Osteoblast (primary cell): Measurements from ENCODE around the gene RGS17. TPM values are rescaled to one million over a fixed set of nuclear protein-coding genes. Genes with fewer than 3 reads are reported as not detected.

ENCODE experiments used
- DNase-seq: peaks from one replicate; pipeline ENCODE4 v3.0.0; 2011; ENCODE audit warnings: low spot score, mixed read lengths; ENCODE audit not compliant: insufficient read length; ENCODE audit errors: missing footprints
- H2AFZ ChIP-seq: 2 replicates; pipeline ENCODE4 v1.6.0; 2011; ENCODE audit warnings: mild to moderate bottlenecking, low read length
- H3K27ac ChIP-seq: 2 replicates; pipeline ENCODE4 v1.5.1; 2011; ENCODE audit warnings: mild to moderate bottlenecking, low read depth, low read length, moderate library complexity
- H3K27me3 ChIP-seq: 2 replicates; pipeline ENCODE4 v1.6.0; 2012; ENCODE audit warnings: mild to moderate bottlenecking, control low read depth, inconsistent platforms, low read length, moderate library complexity; ENCODE audit not compliant: insufficient read depth
- H3K36me3 ChIP-seq: 2 replicates; pipeline ENCODE4 v1.5.1; 2011; ENCODE audit warnings: mild to moderate bottlenecking, low read length, control low read depth, moderate library complexity; ENCODE audit not compliant: insufficient read depth
- H3K4me1 ChIP-seq: 2 replicates; pipeline ENCODE4 v1.5.1; 2011; ENCODE audit warnings: mild to moderate bottlenecking, low read length, control low read depth, moderate library complexity; ENCODE audit not compliant: insufficient read depth
- H3K4me2 ChIP-seq: 2 replicates; pipeline ENCODE4 v1.6.0; 2011; ENCODE audit warnings: mild to moderate bottlenecking, low read length; ENCODE audit not compliant: insufficient read depth
- H3K4me3 ChIP-seq: fragments of 200-600 bp; sonication (generic); 3 replicates; pipeline ENCODE4 v1.5.1; 2012; ENCODE audit warnings: mild to moderate bottlenecking, low read length, inconsistent platforms; ENCODE audit not compliant: insufficient read depth
- H3K79me2 ChIP-seq: 2 replicates; pipeline ENCODE4 v1.6.0; 2012; ENCODE audit warnings: mild to moderate bottlenecking, low read length, control low read depth, inconsistent platforms; ENCODE audit not compliant: insufficient read depth
- H3K9me3 ChIP-seq: 2 replicates; pipeline ENCODE4 v1.5.1; 2011; ENCODE audit warnings: low read depth, low read length, control low read depth
- H4K20me1 ChIP-seq: 2 replicates; pipeline ENCODE4 v1.6.0; 2012; ENCODE audit warnings: mild to moderate bottlenecking, low read length, control low read depth; ENCODE audit not compliant: insufficient read depth
- total RNA-seq: library from RNA; depleted of rRNA; stranded (reverse); fragments of >200 nt; gene quantifications from 2 replicates; pipeline ENCODE4 v1.2.3, GENCODE V29; 2012
- TF ChIP-seq, protein P1 (sequence below): IDR thresholded peaks from 2 replicates; pipeline ENCODE4 v1.5.1; 2011; ENCODE audit warnings: mild to moderate bottlenecking, low read depth, low read length, moderate library complexity; ENCODE audit errors: extremely low read depth

The RGS17 gene
- total RNA-seq, 1 donor = 1.4 TPM

- Histone ChIP-seq H2AFZ (no peak overlapping the region), H4K20me1 (no peaks in the 10 kb centered on the region), H3K4me1 (peaks cover 9% of the 10 kb centered on the region), H3K4me3 (no peak overlapping the region), H3K27ac (no peak overlapping the region), H3K36me3 (no peaks in the 10 kb centered on the region), H3K4me2 (no peak overlapping the region), H3K79me2 (no peaks in the 10 kb centered on the region), H3K9me3 (no peaks in the 10 kb centered on the region), H3K27me3 (no peaks in the 10 kb centered on the region)
- no peak for DNase-seq
- TF ChIP-seq, protein P1, sequence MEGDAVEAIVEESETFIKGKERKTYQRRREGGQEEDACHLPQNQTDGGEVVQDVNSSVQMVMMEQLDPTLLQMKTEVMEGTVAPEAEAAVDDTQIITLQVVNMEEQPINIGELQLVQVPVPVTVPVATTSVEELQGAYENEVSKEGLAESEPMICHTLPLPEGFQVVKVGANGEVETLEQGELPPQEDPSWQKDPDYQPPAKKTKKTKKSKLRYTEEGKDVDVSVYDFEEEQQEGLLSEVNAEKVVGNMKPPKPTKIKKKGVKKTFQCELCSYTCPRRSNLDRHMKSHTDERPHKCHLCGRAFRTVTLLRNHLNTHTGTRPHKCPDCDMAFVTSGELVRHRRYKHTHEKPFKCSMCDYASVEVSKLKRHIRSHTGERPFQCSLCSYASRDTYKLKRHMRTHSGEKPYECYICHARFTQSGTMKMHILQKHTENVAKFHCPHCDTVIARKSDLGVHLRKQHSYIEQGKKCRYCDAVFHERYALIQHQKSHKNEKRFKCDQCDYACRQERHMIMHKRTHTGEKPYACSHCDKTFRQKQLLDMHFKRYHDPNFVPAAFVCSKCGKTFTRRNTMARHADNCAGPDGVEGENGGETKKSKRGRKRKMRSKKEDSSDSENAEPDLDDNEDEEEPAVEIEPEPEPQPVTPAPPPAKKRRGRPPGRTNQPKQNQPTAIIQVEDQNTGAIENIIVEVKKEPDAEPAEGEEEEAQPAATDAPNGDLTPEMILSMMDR = no peak
Observed at GRCh38 chr6:153081914-153082313, 49.2 kb downstream of the RGS17 start.

DNA sequence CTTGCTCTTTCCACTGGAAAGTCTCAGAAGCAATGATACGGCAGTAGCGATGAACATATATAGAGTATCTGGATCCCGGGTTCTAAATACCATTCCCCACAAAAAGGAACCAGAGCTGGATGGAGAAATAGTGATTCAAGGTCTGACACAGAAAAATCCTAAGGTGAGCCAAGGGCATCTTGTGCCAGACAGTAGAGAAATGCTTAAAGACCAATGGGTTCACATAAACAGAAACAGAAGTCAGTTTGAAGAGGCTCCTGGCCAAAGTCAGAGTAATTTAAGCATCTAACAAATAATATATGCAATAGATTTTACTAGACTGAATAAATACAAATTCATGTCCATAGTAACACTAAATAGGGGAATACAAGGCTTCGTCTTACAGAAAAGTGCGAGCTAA lies 54.7 kb downstream of the RGS17 start:
- no peaks in the 10 kb centered on the region for H3K79me2 ChIP-seq
- H3K27ac ChIP-seq = no peak overlapping the region
- H3K36me3 ChIP-seq = no peaks in the 10 kb centered on the region
- TF ChIP-seq, protein P1 = no peak
- H2AFZ ChIP-seq = no peak overlapping the region
- no peaks in the 10 kb centered on the region for H3K27me3 ChIP-seq
- no peaks in the 10 kb centered on the region for H4K20me1 ChIP-seq
- DNase-seq = no peak
- no peak overlapping the region for H3K4me3 ChIP-seq
- no peaks in the 10 kb centered on the region for H3K9me3 ChIP-seq
- H3K4me2 ChIP-seq = no peak overlapping the region
- no peaks in the 10 kb centered on the region for H3K4me1 ChIP-seq

DNA sequence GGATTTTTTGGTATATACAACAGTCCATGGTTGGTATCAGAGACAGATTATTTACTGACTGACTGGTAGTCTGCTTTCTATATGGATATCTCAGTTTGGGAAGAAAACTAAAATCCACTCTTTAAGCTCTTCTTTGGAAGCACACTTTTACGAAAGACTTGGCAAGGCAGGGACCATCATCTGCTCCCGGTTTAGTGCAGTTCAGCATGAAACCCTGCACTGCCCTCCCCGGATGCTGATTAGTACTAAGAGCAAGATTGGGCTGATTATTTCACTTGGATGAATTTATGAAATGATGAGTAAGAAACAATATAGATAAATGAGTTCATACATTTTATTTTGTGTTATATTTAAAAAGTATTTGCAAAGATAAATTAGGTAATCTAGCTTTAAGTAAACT lies 56.3 kb downstream of the RGS17 start:
- no peak for DNase-seq

DNA sequence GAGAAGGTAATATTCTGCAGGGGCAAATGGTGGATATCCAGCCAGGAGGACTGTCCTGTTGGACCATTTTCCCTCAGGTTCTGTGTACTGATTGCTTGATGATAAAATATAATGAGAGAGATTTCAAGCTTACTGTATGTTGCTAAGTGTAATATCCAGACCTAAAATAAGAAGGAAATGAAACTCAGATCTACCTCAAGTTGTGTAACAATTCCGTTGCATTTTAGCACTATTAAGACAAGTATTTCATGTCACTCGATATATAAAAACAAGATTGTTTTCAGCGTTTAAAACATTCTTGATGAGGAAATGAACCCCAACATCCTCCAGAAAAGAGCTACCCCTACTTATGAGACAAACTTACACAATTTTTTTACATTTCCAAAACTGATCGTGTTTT lies 57.2 kb downstream of the RGS17 start:
- H3K4me2 ChIP-seq = no peak overlapping the region
- DNase-seq = no peak

More for the DNA sequence above, 56.3 kb downstream of the RGS17 start:
- H3K79me2 ChIP-seq = no peaks in the 10 kb centered on the region
- no peak overlapping the region for H2AFZ ChIP-seq
- H3K4me1 ChIP-seq = no peaks in the 10 kb centered on the region
- TF ChIP-seq, protein P1 = no peak
- no peaks in the 10 kb centered on the region for H3K27me3 ChIP-seq
- no peak overlapping the region for H3K4me3 ChIP-seq
- no peak overlapping the region for H3K27ac ChIP-seq
- no peaks in the 10 kb centered on the region for H3K9me3 ChIP-seq
- no peaks in the 10 kb centered on the region for H3K36me3 ChIP-seq
- no peaks in the 10 kb centered on the region for H4K20me1 ChIP-seq
- H3K4me2 ChIP-seq = no peak overlapping the region

More for the DNA sequence above, 57.2 kb downstream of the RGS17 start:
- TF ChIP-seq, protein P1 = no peak
- H3K4me1 ChIP-seq = no peaks in the 10 kb centered on the region
- H3K79me2 ChIP-seq = no peaks in the 10 kb centered on the region
- no peaks in the 10 kb centered on the region for H4K20me1 ChIP-seq
- H3K27me3 ChIP-seq = no peaks in the 10 kb centered on the region
- H3K27ac ChIP-seq = no peak overlapping the region
- no peaks in the 10 kb centered on the region for H3K9me3 ChIP-seq
- no peak overlapping the region for H2AFZ ChIP-seq
- H3K36me3 ChIP-seq = no peaks in the 10 kb centered on the region
- H3K4me3 ChIP-seq = no peak overlapping the region
